HepG2 (cell line): Measurements from ENCODE around the gene HSCB. TPM values are rescaled to one million over a fixed set of nuclear protein-coding genes. Genes with fewer than 3 reads are reported as not detected.

Source experiments
- ATAC-seq: fragments of 200-7000 bp; cut with Tn5 transposase; 3 replicates; pipeline ENCODE4 v1.9.1; 2020; ENCODE audit warnings: mild to moderate bottlenecking, moderate library complexity
- BruUV-seq: library from RNA; stranded (reverse); fragments of 400-500 nt; replicated peaks from 2 replicates; lab custom pipeline; 2021; lab: Mats Ljungman, UMichigan
- CTCF ChIA-PET: fragments of 300-600 bp; formaldehyde crosslinking; extraction: SDS; loops from one replicate; lab custom pipeline; 2021; ENCODE audit warnings: low total read pairs, inconsistent platforms, low intra/inter-chr PET ratio; lab: Yijun Ruan, JAX
- POLR2A ChIA-PET: fragments of 350-600 bp; sonication (Branson Sonifier 250); formaldehyde crosslinking; loops from one replicate; lab custom pipeline; 2020; ENCODE audit warnings: antibody characterized with exemption, inconsistent platforms; lab: Yijun Ruan, JAX
- DNase-seq: peaks from one replicate; pipeline ENCODE4 v3.0.0-alpha.2; 2015; ENCODE audit warnings: low spot score
- FAIRE-seq: peaks from 3 replicates; lab custom pipeline; 2011; peaks lifted over from hg19 to GRCh38; lab: Jason Lieb, UNC
- H2AFZ ChIP-seq: one replicate; pipeline ENCODE4 v1.6.1; 2011; ENCODE audit warnings: low read length, inconsistent platforms
- H3K27ac ChIP-seq: fragments of 300-600 bp; 3 replicates; pipeline ENCODE4 v1.8.0; 2011; ENCODE audit warnings: mixed run types, mild to moderate bottlenecking, mixed read lengths, low read length, inconsistent platforms; ENCODE audit not compliant: insufficient read depth; ENCODE audit errors: extremely low read length
- H3K27me3 ChIP-seq, 2 experiments: fragments of 200-600 bp in 1 of 2; 2 replicates in 1 of 2; 3 replicates in 1 of 2; pipeline versions ENCODE4 v1.6.0 to v1.8.0; 2011; ENCODE audit warnings: low read length in 2 of 2, mild to moderate bottlenecking in 2 of 2, moderate library complexity in 2 of 2, inconsistent platforms in 1 of 2; ENCODE audit not compliant: insufficient read depth in 2 of 2, control insufficient read depth in 1 of 2
- H3K36me3 ChIP-seq, 2 experiments: fragments of 200-600 bp in 1 of 2; replicated peaks in 1 of 2; 2 replicates in 1 of 2; 3 replicates in 1 of 2; pipeline versions ENCODE4 v1.5.1 to v1.8.0; 2011; ENCODE audit warnings: low read length in 2 of 2, inconsistent platforms in 1 of 2; ENCODE audit not compliant: insufficient read depth in 2 of 2, control insufficient read depth in 1 of 2
- H3K4me1 ChIP-seq: 2 replicates; pipeline ENCODE4 v1.5.1; 2012; ENCODE audit warnings: low read length, inconsistent platforms; ENCODE audit not compliant: insufficient read depth
- H3K4me2 ChIP-seq: 2 replicates; pipeline ENCODE4 v1.6.0; 2011; ENCODE audit warnings: low read depth, low read length, inconsistent platforms
- H3K4me3 ChIP-seq, 3 experiments: fragments of 200-600 bp in 1 of 3; sonication (generic), shearing (Covaris generic) in 1 of 3; replicated peaks in 1 of 3; 2 replicates each; pipeline ENCODE4 v1.5.1; 2011 to 2016; ENCODE audit warnings: low read length in 3 of 3, inconsistent platforms in 2 of 3, low read depth in 2 of 3, mild to moderate bottlenecking in 2 of 3, control low read depth in 1 of 3, mixed read lengths in 1 of 3; ENCODE audit not compliant: insufficient read depth in 1 of 3
- H3K79me2 ChIP-seq: one replicate; pipeline ENCODE4 v1.6.1; 2011; ENCODE audit warnings: low read length, inconsistent platforms; ENCODE audit not compliant: insufficient read depth
- H3K9ac ChIP-seq: 2 replicates; pipeline ENCODE4 v1.6.0; 2011; ENCODE audit warnings: mild to moderate bottlenecking, low read depth, low read length, inconsistent platforms; ENCODE audit not compliant: insufficient read depth
- H3K9me3 ChIP-seq: 2 replicates; pipeline ENCODE4 v1.5.1; 2012; ENCODE audit warnings: mild to moderate bottlenecking, low read length
- H4K20me1 ChIP-seq: 2 replicates; pipeline ENCODE4 v1.6.0; 2011; ENCODE audit warnings: inconsistent platforms, mild to moderate bottlenecking, low read length, moderate library complexity; ENCODE audit not compliant: insufficient read depth
- ARNT2 ChIP-seq: sonication (generic); formaldehyde crosslinking; IDR thresholded peaks from 2 replicates; pipeline ENCODE4 v1.8.0; 2022; ENCODE audit warnings: mild to moderate bottlenecking, low read depth, missing genetic modification reagents, moderate library complexity
- GLMP ChIP-seq: sonication (generic); formaldehyde crosslinking; IDR thresholded peaks from 2 replicates; pipeline ENCODE4 v1.9.0; 2021; ENCODE audit warnings: missing genetic modification reagents, mild to moderate bottlenecking, borderline replicate concordance
- HCFC1 ChIP-seq: fragments of 150-350 bp; IDR thresholded peaks from 2 replicates; pipeline ENCODE4 v1.6.1; 2014; ENCODE audit warnings: low read depth, low read length
- HNF4A ChIP-seq: sonication (generic); formaldehyde crosslinking; IDR thresholded peaks from 2 replicates; pipeline ENCODE4 v1.4.0; 2020; ENCODE audit warnings: missing genetic modification reagents
- IRF2 ChIP-seq: IDR thresholded peaks from 2 replicates; pipeline ENCODE4 v1.6.1; 2018; ENCODE audit warnings: missing genetic modification reagents, missing compliant biosample characterization
- MAX ChIP-seq: IDR thresholded peaks from 2 replicates; pipeline ENCODE4 v1.6.1; 2012; ENCODE audit warnings: inconsistent platforms
- MED1 ChIP-seq: sonication (generic); formaldehyde crosslinking; IDR thresholded peaks from 2 replicates; pipeline ENCODE4 v1.4.0; 2020; ENCODE audit warnings: missing genetic modification reagents
- POLR2AphosphoS5 ChIP-seq: IDR thresholded peaks from 2 replicates; pipeline ENCODE4 v1.6.1; 2012; ENCODE audit warnings: low read depth, low read length
- SMYD3 ChIP-seq: sonication (generic); formaldehyde crosslinking; IDR thresholded peaks from 2 replicates; pipeline ENCODE4 v1.8.1; 2023; ENCODE audit warnings: mild to moderate bottlenecking, missing genetic modification reagents
- SNAPC5 ChIP-seq: sonication (generic); formaldehyde crosslinking; IDR thresholded peaks from 2 replicates; pipeline ENCODE4 v1.8.1; 2023; ENCODE audit warnings: mild to moderate bottlenecking, missing genetic modification reagents, borderline replicate concordance
- THAP7 ChIP-seq: sonication (generic); formaldehyde crosslinking; IDR thresholded peaks from 2 replicates; pipeline ENCODE4 v1.8.1; 2023; ENCODE audit warnings: mild to moderate bottlenecking, missing genetic modification reagents
- ZBTB44 ChIP-seq: sonication (generic); formaldehyde crosslinking; IDR thresholded peaks from 2 replicates; pipeline ENCODE4 v1.4.0; 2020; ENCODE audit warnings: missing genetic modification reagents
- ZC3H4 ChIP-seq: sonication (generic); formaldehyde crosslinking; IDR thresholded peaks from 2 replicates; pipeline ENCODE4 v1.4.0; 2020; ENCODE audit warnings: missing genetic modification reagents, borderline replicate concordance
- ZMYM3 ChIP-seq: sonication (generic); formaldehyde crosslinking; IDR thresholded peaks from 2 replicates; pipeline ENCODE4 v1.5.1; 2020; ENCODE audit warnings: mild to moderate bottlenecking, missing genetic modification reagents
- ZNF263 ChIP-seq: sonication (generic); formaldehyde crosslinking; IDR thresholded peaks from 2 replicates; pipeline ENCODE4 v1.4.0; 2020; ENCODE audit warnings: missing genetic modification reagents
- ZNF572 ChIP-seq: sonication (generic); formaldehyde crosslinking; IDR thresholded peaks from 2 replicates; pipeline ENCODE4 v1.5.1; 2020; ENCODE audit warnings: mild to moderate bottlenecking, missing genetic modification reagents
- ZNF710 ChIP-seq: sonication (generic); formaldehyde crosslinking; IDR thresholded peaks from 2 replicates; pipeline ENCODE4 v1.5.0; 2020; ENCODE audit warnings: mild to moderate bottlenecking, missing genetic modification reagents, borderline replicate concordance
- WGBS: methylation state at CpG from one replicate; pipeline ENCODE4 v1.1.6; 2017; ENCODE audit warnings: low lambda C conversion rate; 5-methylcytosine and 5-hydroxymethylcytosine counted together
- in situ Hi-C: cut with HindIII; loops from 2 replicates; pipeline ENCODE4 v1.10.0; 2017; ENCODE audit warnings: low pct_unique_long_range_greater_than_20kb; ENCODE audit not compliant: extremely low pct_ligation_motif_present
- intact Hi-C: fragments of 100-400 bp; cut with micrococcal nuclease; formaldehyde crosslinking; loops from one replicate; pipeline ENCODE4 v1.10.0; 2022; ENCODE audit not compliant: unreplicated experiment
- polyA plus RNA-seq, 8 experiments: library from polyadenylated mRNA; depleted of rRNA in 3 of 8; stranded (reverse) in 7 of 8; unstranded in 1 of 8; fragments of >200 nt; fragmentation: Illumina TruSeq in 4 of 8; extraction: Trizol in 4 of 8; gene quantifications; 2 replicates each; pipeline versions ENCODE4 v1.2.1 to v1.2.3, GENCODE V29; 2011 to 2016; ENCODE audit warnings: low read depth in 4 of 8, missing spikeins in 1 of 8, mixed read lengths in 1 of 8; ENCODE audit not compliant: insufficient read depth in 1 of 8
- total RNA-seq, 5 experiments: library from RNA; depleted of rRNA; stranded (reverse); fragments of >200 nt; fragmentation: Illumina TruSeq; extraction: Trizol; gene quantifications; 2 replicates each; pipeline ENCODE4 v1.2.3, GENCODE V29; 2016; ENCODE audit warnings: low read depth in 1 of 5

Gene HSCB
- total and polyA plus RNA-seq, 2 of the 13 experiments (the other 11 are each of a cell fraction or from before 2014, with no cell fraction given): 15.4 to 20.9 TPM

GRCh38 chr22:28716686-28717085 is 25.2 kb upstream of the HSCB start:
- Histone ChIP-seq H3K9ac (no peak overlapping the region), H3K27ac (no peak overlapping the region), H3K4me3 (no peak overlapping the region), H3K4me1 (peaks cover 14% of the 10 kb centered on the region), H2AFZ (no peak overlapping the region), H4K20me1 (no peaks in the 10 kb centered on the region), H3K27me3 (no peaks in the 10 kb centered on the region), H3K79me2 (no peaks in the 10 kb centered on the region), H3K4me2 (no peak overlapping the region), H3K9me3 (no peaks in the 10 kb centered on the region), H3K36me3 (peaks cover 2 to 12% of the 10 kb centered on the region in 2 experiments; a peak in 3 of 5 replicates)
- intact Hi-C loops (no loop called here), in situ Hi-C loops (no loop called here)
- CTCF ChIA-PET: no interaction called here
- 98% methylated on average over 3 of the region's 3 CpGs for WGBS
- DNase-seq (no peak), FAIRE-seq (no peak), ATAC-seq (no peak)
- BruUV-seq: no TSS peak
- TF ChIP-seq ZNF263 (CRISPR knock-in tag) (no peak), IRF2 (CRISPR knock-in tag) (no peak), THAP7 (CRISPR knock-in tag) (no peak), ZBTB44 (CRISPR knock-in tag) (no peak), HNF4A (CRISPR knock-in tag) (no peak), ARNT2 (CRISPR knock-in tag) (no peak), ZC3H4 (CRISPR knock-in tag) (no peak), ZNF572 (no peak), HCFC1 (no peak), ZNF710 (CRISPR knock-in tag) (no peak), ZMYM3 (CRISPR knock-in tag) (no peak), MAX (no peak), SNAPC5 (no peak), MED1 (no peak), SMYD3 (CRISPR knock-in tag) (no peak), POLR2AphosphoS5 (no peak), GLMP (no peak)
- POLR2A ChIA-PET: no interaction called here
